Gastrocnemius medialis (tissue), 4 donors: Measurements from ENCODE around the gene MEMO1. TPM values are rescaled to one million over a fixed set of nuclear protein-coding genes. Genes with fewer than 3 reads are reported as not detected.
"Not testable (repeated sequence)": the region's sequence is repeated elsewhere in the genome, so short reads cannot be mapped to it uniquely, and the experiment has no call there.

Experiments used
- ATAC-seq, 2 donors: fragments of 150-250 bp; one replicate each; pipeline ENCODE4 v1.9.1; 2016
- DNase-seq, 2 donors: peaks; one replicate each; pipeline ENCODE4 v3.0.0-alpha.2; 2019
- H3K27ac ChIP-seq, 4 donors: fragments of 200-600 bp; sonication (generic); 1 replicate in 1 of 4; 2 replicates in 3 of 4; pipeline ENCODE4 v1.5.1; 2016 to 2018; ENCODE audit warnings: mild to moderate bottlenecking in 2 of 4, moderate library complexity in 1 of 4
- H3K27me3 ChIP-seq, 3 donors: fragments of 200-600 bp; sonication (generic) in 2 of 3; 1 replicate in 1 of 3; 2 replicates in 2 of 3; pipeline versions ENCODE4 v1.5.1 to v1.6.0; 2016 to 2019; ENCODE audit warnings: mild to moderate bottlenecking in 1 of 3, moderate library complexity in 1 of 3
- H3K36me3 ChIP-seq, 2 donors: fragments of 200-600 bp; sonication (generic) in 1 of 2; one replicate each; pipeline ENCODE4 v1.5.1; 2017 to 2018
- H3K4me1 ChIP-seq, 2 donors: fragments of 200-600 bp; sonication (generic) in 1 of 2; one replicate each; pipeline ENCODE4 v1.5.1; 2016 to 2017; ENCODE audit warnings: mild to moderate bottlenecking in 2 of 2
- H3K4me3 ChIP-seq, 4 donors: fragments of 200-600 bp; sonication (generic) in 3 of 4; 1 replicate in 1 of 4; 2 replicates in 3 of 4; pipeline ENCODE4 v1.5.1; 2016 to 2019; ENCODE audit warnings: mild to moderate bottlenecking in 2 of 4
- H3K9me3 ChIP-seq, 3 donors: fragments of 200-600 bp; sonication (generic) in 2 of 3; 1 replicate in 1 of 3; 2 replicates in 2 of 3; pipeline ENCODE4 v1.5.1; 2016 to 2019
- CTCF ChIP-seq, 5 experiments: fragments of 450-650 bp in 3 of 5; fragments of 200-600 bp in 2 of 5; sonication (generic) in 2 of 5; IDR thresholded peaks in 4 of 5; conservative IDR thresholded peaks in 1 of 5; 1 replicate in 4 of 5; 2 replicates in 1 of 5; pipeline ENCODE4 v1.5.1; 2016 to 2019; ENCODE audit warnings: antibody characterized with exemption in 5 of 5, mild to moderate bottlenecking in 3 of 5, moderate library complexity in 3 of 5
- POLR2A ChIP-seq, 2 donors: fragments of 450-650 bp; IDR thresholded peaks; one replicate each; pipeline ENCODE4 v1.6.1; 2017; ENCODE audit warnings: antibody characterized with exemption in 2 of 2, mild to moderate bottlenecking in 2 of 2, moderate library complexity in 2 of 2
- in situ Hi-C, 4 donors: fragments of 200-750 bp; cut with MboI; loops; one replicate each; pipeline versions ENCODE4 v1.15.0 to v1.8.0; 2017; ENCODE audit warnings: low sequenced_read_pairs in 4 of 4
- intact Hi-C: fragments of 100-400 bp; cut with DNase I; formaldehyde crosslinking; loops from one replicate; pipeline ENCODE4 v1.15.1; 2023; ENCODE audit warnings: low total_unique reads
- total RNA-seq, 4 donors: library from RNA; depleted of rRNA; stranded (reverse); fragments of >200 nt; gene quantifications; one replicate each; pipeline versions ENCODE4 v1.1.0 to v1.2.3, GENCODE V29; 2016

The MEMO1 gene
- total RNA-seq, 4 donors from 2014 or later = 32.2 to 75.0 (median 50.0) TPM

- Histone ChIP-seq H3K27ac (peak overlapping the region; percentile 82 to 98 (median 91)), H3K9me3 (no peaks in the 10 kb centered on the region), H3K4me1 (peaks cover 15 to 31% of the 10 kb centered on the region in 2 donors), H3K36me3 (peaks cover 0 to 3% of the 10 kb centered on the region in 2 donors), H3K4me3 (peak overlapping the region; percentile 59 to 95 (median 88)), H3K27me3 (no peaks in the 10 kb centered on the region)
- no peak for ATAC-seq
- in situ Hi-C loops = loop anchor here in 2 of 4 donors (10.0 kb wide), 2 partner anchors 53 to 153 kb away; partner anchors contain the start of genes SLC30A6 (in 1 of the 2) and SPAST (in 1 of the 2)
- DNase-seq = no peak
- intact Hi-C loops = loop anchor here (1.0 to 2.0 kb wide), 3 partner anchors 27 to 153 kb away; partner anchors contain the start of genes DPY30, SLC30A6 and SPAST
- TF ChIP-seq POLR2A (IDR thresholded peaks at IDR 0.05) = no peak
- no peak for TF ChIP-seq CTCF (IDR thresholded peaks at IDR 0.05 in 4 of 5, conservative IDR thresholded peaks at IDR 0.05 in 1 of 5)
Observed at GRCh38 chr2:32011485-32011960, 715 bp upstream of the MEMO1 start.

GRCh38 chr2:32010280-32010669, 533 bp downstream of the MEMO1 start:
- H3K4me1 ChIP-seq = peaks cover 24 to 40% of the 10 kb centered on the region in 2 donors
- in situ Hi-C loops = loop anchor here in 2 of 4 donors (10.0 kb wide), 2 partner anchors 55 to 155 kb away; partner anchors contain the start of genes SLC30A6 (in 1 of the 2) and SPAST (in 1 of the 2)
- ATAC-seq (peak; percentile 55 to 69), DNase-seq (peak in 1 of 2 donors; percentile 10)
- not testable (repeated sequence) for H3K9me3 ChIP-seq, H3K27me3 ChIP-seq, H3K36me3 ChIP-seq
- H3K4me3 ChIP-seq = peak overlapping the region; percentile 59 to 95 (median 88)
- intact Hi-C loops = loop anchor here (2.0 kb wide), 2 partner anchors 29 to 155 kb away; partner anchors contain the start of genes DPY30 and SLC30A6
- peak overlapping the region; percentile 82 to 98 (median 91) for H3K27ac ChIP-seq

GRCh38 chr2:32009516-32010256, 1.1 kb downstream of the MEMO1 start:
- ATAC-seq (peak; percentile 49 to 57), DNase-seq (peak in 1 of 2 donors; percentile 23)
- no peaks in the 10 kb centered on the region for H3K36me3 ChIP-seq
- H3K9me3 ChIP-seq = no peaks in the 10 kb centered on the region
- peak overlapping the region; percentile 89 to 95 (median 90) for H3K4me3 ChIP-seq
- in situ Hi-C loops (loop anchor here in 2 of 4 donors (10.0 kb wide), 2 partner anchors 55 to 155 kb away; partner anchors contain the start of genes SPAST (in 2 of the 2) and SLC30A6 (in 1 of the 2)), intact Hi-C loops (loop anchor here (2.0 kb wide), 3 partner anchors 25 to 155 kb away; partner anchors contain the start of genes DPY30 and SLC30A6)
- H3K27ac ChIP-seq = peak overlapping the region; percentile 86 to 98 (median 94)
- no peaks in the 10 kb centered on the region for H3K27me3 ChIP-seq
- TF ChIP-seq CTCF (IDR thresholded peaks at IDR 0.05 in 4 of 5, conservative IDR thresholded peaks at IDR 0.05 in 1 of 5) = no peak
- TF ChIP-seq POLR2A (IDR thresholded peaks at IDR 0.05) = peak; percentile 2 to 14
- H3K4me1 ChIP-seq = peaks cover 24 to 43% of the 10 kb centered on the region in 2 donors

GRCh38 chr2:32008805-32009515, 1.8 kb downstream of the MEMO1 start:
- no peaks in the 10 kb centered on the region for H3K36me3 ChIP-seq
- TF ChIP-seq POLR2A (IDR thresholded peaks at IDR 0.05) (no peak), CTCF (IDR thresholded peaks at IDR 0.05 in 4 of 5, conservative IDR thresholded peaks at IDR 0.05 in 1 of 5) (no peak)
- no peaks in the 10 kb centered on the region for H3K9me3 ChIP-seq
- peak overlapping the region; percentile 86 to 96 (median 93) for H3K27ac ChIP-seq
- in situ Hi-C loops = loop anchor here in 1 of 4 donors (10.0 kb wide), 1 partner anchor 56 kb away; the partner anchor contains the start of gene SPAST
- H3K27me3 ChIP-seq = no peaks in the 10 kb centered on the region
- intact Hi-C loops = loop anchor here (2.0 kb wide), 1 partner anchor 24 kb away; no protein-coding TSS in a partner anchor
- H3K4me1 ChIP-seq = peaks cover 27 to 48% of the 10 kb centered on the region in 2 donors
- DNase-seq = no peak
- no peak for ATAC-seq
- peak overlapping the region; percentile 85 to 92 (median 89) for H3K4me3 ChIP-seq
